IPS-18c (cell line): ENCODE results near the gene EIF3L.
A peak's percentile ranks its signal among the peaks of the same experiment; 100 is the strongest.

ENCODE experiments used
- H3K4me3 ChIP-seq: 2 replicates; pipeline ENCODE4 v1.7.0; 2013; ENCODE audit warnings: low read depth, mild to moderate bottlenecking, low read length, moderate library complexity; ENCODE audit not compliant: insufficient read depth
- H3K9me3 ChIP-seq: one replicate; pipeline ENCODE4 v1.6.1; 2013; ENCODE audit warnings: mild to moderate bottlenecking, low read length, moderate library complexity; ENCODE audit not compliant: control insufficient read depth, insufficient read depth

The EIF3L gene

DNA sequence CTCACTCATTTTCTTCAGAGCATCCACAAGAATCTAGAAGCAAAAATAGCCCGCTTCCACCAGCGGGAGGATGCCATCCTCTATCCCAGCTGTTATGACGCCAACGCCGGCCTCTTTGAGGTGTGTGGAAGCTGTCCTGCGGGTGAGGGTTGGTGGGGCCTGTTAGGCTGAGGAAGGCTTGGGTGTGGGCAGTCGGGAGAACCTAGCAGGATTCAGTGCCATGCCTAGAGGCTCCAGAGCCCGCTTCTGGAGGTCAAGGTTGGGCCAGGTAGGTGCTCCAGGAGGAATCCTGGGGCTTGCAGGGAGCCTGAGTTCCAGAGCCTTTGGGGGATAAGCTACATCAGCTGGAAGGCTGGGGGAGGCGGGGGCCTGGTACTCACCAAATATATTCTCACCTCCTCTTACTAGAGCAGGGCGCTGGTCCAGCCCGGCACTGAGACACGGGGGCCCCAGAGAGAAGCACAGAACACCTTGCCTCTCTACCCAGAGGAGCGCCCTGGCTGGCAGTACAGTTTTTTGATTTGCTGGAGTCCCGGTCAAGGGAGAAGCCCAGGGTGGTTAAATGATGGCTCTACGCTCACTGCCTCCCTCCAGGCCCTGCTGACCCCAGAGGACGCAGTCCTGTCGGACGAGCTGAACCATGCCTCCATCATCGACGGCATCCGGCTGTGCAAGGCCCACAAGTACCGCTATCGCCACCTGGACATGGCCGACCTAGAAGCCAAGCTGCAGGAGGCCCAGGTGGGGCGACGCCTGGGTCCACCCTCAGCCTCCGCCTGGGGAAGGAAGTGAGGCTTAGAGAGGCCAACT is 36.1 kb upstream of the EIF3L start:
- Histone ChIP-seq H3K4me3 (no peak overlapping the region), H3K9me3 (no peaks in the 10 kb centered on the region)

DNA sequence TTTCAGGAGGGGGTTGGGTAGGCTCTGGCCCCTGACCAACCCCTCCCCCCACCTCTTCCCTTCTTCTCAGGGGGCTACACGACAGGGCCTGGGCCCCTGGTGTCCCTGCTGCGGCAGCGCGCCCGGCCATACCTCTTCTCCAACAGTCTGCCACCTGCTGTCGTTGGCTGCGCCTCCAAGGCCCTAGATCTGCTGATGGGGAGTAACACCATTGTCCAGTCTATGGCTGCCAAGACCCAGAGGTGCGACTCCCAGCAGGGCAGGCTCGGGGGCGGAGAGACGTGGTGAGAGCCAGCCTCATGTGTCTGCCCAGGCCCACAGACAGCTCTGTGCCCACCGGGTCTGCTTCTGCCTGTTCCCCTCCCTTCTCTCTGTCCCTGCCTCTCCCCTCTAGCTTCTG is 33.6 kb upstream of the EIF3L start:
- Histone ChIP-seq H3K4me3 (no peak overlapping the region), H3K9me3 (no peaks in the 10 kb centered on the region)

DNA sequence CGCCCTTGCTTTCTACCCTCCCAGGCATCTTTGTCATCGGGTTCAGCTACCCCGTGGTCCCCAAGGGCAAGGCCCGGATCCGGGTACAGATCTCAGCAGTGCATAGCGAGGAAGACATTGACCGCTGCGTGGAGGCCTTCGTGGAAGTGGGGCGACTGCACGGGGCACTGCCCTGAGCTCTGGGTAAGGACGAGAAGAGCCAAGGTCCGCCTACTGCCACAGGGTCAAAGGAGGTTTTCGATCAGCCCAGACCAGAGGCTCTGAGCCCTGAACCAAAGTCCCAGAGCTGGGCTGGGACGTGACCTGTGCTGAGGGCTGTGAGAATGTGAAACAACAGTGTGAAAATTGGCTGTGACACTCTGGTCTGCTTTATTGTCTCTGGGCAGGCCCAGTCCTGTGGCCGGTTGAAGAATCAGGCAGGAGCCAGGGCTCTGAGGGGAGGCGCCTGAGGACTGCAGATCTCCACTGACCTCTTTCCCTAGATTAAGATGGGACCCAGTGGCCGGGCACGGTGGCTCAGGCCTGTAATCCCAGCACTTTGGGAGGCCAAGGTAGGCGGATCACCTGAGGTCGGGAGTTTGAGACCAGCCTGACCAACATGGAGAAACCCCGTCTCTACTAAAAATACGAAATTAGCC is 32.6 kb upstream of the EIF3L start:
- H3K9me3 ChIP-seq = no peaks in the 10 kb centered on the region

DNA sequence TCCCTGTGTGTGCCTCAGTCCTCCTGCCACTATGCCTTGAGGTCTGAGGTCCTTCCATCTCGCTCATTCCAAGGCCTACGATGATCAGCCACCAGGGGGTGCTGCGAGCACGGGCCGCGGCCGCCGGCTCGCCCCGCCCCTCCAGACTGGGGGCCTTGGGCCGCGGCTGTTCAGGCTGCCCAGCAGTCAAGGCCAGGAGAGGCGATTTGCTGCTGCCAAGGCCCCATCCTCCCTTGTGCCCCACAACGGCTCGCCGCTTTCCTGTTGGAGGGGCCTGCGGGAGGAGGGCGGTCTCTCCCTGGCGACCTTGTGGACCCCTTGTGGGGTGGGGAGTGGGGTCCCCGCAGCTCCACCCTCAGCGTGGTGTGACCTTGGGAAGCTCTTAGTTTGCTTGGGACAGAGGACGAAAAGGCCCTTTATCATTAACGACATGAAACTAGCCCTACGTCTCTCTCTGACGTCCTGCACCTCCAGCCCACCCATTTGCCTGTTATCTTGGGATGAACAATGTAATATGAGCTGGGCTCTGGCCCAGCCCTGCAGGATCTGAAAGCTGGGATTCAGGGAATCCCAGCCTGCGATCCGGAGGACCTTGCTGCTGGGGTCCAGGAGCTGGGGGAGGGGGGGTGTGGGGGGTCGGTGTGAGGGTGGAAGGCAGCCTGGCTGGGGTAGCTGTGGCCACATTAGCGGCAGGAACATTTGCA is 31.4 kb upstream of the EIF3L start:
- no peaks in the 10 kb centered on the region for H3K9me3 ChIP-seq
- H3K4me3 ChIP-seq = peak overlapping the region; percentile 52

More for the DNA sequence above, 32.6 kb upstream of the EIF3L start:
- no peak overlapping the region for H3K4me3 ChIP-seq

DNA sequence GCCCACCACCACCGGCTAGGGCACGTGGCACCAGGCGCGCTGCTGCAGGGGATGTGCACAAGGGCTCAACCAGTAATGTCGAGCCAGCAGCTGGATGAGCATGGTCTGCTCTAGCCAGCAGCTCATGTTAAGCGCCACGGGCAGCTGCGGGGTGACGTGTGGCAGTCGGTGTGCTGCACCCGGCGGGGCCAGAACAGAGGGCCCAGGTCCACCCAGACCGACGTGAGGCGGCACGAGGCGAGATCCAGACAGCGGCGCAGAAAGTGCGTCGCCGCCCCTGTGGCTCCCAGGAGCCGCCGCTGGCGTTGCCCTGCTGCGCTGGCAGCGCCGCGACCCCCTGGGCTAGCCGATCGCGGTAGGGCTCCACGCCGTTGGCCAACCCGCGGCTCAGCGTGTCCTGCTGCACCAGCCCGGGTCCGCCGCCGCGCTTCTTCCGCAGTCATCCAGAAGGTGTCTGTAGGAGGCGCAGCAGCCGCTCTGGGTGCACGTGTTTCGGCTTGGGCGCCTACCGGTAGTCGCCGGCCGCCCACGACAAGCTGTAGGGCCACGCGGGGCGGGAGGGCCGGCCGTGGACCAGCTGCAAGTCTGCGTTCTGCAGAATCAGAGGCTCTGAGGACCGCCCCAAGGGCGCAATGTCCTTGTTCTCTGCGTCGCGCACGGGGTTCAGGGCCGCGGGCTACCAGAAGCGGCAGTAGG is 30.7 kb upstream of the EIF3L start:
- H3K9me3 ChIP-seq = no peaks in the 10 kb centered on the region
- H3K4me3 ChIP-seq = peak overlapping the region; percentile 52

DNA sequence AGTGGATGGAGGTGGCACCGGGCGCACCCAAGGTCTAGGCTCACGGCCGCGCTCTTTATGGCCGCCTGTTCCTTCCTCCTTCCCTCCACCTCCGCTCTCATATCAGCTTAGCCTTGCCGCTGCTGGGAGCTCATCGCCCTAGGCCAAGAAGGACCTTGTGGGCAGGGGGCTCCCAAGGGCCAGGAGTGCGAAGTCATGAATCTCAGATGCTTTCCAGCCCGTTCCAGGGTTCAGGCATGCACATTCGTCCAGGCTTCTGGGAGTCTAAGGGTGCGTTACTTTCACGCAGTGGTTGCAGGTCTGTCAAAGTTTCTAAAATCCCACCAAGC is 30.1 kb upstream of the EIF3L start:
- Histone ChIP-seq H3K9me3 (no peaks in the 10 kb centered on the region), H3K4me3 (peak overlapping the region; percentile 52)

DNA sequence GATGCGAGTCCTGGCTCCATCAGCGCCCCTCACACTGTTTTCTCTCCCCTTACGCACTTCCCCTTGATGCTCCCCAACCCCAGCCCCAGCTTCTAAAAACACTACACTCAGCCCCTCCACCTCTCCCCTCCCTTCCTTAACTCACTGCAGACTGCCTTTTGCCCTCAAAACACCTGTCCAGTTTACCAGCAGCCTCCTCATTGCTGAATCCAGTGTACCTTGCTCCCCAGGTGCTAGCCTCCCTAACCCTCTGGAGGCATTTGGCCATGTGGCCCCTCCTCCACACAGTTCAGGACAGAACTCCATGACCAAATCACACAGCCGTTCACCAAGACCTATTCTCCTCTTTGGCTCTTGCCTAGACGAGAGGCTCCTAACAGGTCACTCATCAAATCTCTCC is 28.9 kb upstream of the EIF3L start:
- Histone ChIP-seq H3K4me3 (no peak overlapping the region), H3K9me3 (no peaks in the 10 kb centered on the region)

DNA sequence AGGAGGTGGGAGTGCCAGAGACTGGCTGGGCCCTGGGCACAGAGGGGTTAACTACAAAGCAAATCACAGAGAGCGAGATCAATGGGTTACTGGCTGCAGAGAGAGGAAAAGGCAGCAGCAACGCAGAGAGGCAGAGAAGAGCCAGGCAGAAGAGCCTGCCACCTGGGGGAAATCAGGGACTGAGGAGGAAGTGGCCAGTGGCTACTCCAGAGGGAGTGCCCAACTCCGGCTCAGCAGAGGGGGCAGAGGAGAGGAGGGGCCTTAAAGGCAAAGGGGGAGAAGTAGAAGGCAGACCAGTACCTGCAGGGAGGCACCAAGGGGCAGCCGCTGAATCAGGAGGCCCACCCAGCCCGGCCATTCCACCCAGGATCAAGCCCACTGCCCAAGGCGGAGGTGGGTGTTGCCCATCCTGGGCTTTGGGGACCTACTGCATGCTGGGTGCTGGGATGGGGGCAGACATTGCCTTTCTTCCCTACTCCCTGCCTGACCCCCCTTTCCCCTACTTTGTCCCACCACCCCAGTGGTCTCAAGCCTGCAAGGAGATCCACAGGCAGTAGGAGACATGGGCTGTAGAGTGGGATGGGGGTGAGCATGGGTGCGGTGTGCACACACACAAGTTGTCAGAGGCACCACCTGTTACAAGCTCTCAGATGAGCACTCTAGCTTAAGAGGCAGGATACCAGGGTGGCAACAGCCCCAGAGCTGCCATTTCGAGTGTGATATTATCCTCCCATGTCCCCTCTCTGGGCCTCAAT is 27.0 kb upstream of the EIF3L start:
- H3K4me3 ChIP-seq = no peak overlapping the region

DNA sequence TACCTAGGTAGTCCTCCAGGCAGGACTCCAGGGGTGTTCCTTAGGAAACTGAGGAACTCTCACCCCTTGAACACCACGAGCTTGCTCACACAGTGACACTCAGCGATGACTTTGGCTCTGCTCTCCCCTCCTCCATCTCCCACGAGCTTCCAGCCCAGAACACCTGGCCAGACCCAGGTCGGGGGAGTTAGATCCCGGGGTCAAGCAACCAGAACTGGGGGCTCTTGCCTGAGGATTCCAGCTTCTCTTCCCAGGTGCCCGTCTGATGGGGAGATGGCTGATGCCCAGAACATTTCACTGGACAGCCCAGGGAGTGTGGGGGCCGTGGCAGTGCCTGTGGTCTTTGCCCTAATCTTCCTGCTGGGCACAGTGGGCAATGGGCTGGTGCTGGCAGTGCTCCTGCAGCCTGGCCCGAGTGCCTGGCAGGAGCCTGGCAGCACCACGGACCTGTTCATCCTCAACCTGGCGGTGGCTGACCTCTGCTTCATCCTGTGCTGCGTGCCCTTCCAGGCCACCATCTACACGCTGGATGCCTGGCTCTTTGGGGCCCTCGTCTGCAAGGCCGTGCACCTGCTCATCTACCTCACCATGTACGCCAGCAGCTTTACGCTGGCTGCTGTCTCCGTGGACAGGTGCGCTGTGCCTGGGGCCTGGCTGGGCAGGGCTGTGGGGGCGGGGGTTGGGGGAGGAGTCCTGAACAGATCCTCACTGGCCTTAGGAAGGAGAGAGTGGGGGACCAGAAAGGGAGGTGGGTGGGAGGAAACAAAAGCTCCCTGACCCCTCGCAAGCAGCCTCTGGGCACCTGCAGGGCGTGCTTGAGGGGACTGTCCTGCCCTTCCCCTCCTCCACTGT is 25.9 kb upstream of the EIF3L start, which contains the start of gene GALR3:
TSS of gene GALR3 (plus strand) at position 249 of the 852 bp plus-strand sequence. CDS start at position 274, 25 bp downstream.
- 0 out of 2 replicates have a peak within 1 kb of the TSS, but pooled peaks have one; percentile 11 for H3K4me3 ChIP-seq
- no peaks in the 10 kb centered on the region for H3K9me3 ChIP-seq

More for the DNA sequence above, 27.0 kb upstream of the EIF3L start:
- H3K9me3 ChIP-seq = no peaks in the 10 kb centered on the region

DNA sequence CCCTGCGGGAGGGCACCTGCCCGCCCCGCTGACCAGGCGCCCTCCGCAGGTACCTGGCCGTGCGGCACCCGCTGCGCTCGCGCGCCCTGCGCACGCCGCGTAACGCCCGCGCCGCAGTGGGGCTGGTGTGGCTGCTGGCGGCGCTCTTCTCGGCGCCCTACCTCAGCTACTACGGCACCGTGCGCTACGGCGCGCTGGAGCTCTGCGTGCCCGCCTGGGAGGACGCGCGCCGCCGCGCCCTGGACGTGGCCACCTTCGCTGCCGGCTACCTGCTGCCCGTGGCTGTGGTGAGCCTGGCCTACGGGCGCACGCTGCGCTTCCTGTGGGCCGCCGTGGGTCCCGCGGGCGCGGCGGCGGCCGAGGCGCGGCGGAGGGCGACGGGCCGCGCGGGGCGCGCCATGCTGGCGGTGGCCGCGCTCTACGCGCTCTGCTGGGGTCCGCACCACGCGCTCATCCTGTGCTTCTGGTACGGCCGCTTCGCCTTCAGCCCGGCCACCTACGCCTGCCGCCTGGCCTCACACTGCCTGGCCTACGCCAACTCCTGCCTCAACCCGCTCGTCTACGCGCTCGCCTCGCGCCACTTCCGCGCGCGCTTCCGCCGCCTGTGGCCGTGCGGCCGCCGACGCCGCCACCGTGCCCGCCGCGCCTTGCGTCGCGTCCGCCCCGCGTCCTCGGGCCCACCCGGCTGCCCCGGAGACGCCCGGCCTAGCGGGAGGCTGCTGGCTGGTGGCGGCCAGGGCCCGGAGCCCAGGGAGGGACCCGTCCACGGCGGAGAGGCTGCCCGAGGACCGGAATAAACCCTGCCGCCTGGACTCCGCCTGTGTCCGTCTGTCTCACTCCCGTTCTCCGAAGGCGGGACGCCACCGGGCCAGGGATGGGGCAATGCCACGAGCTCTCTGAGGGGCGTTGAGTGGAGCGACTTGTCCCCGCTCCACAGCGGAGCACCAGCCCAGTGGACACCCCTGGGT is 24.3 kb upstream of the EIF3L start:
- H3K9me3 ChIP-seq = no peaks in the 10 kb centered on the region
- H3K4me3 ChIP-seq = peak overlapping the region; percentile 42; the same call in 1 of the 2 replicates

DNA sequence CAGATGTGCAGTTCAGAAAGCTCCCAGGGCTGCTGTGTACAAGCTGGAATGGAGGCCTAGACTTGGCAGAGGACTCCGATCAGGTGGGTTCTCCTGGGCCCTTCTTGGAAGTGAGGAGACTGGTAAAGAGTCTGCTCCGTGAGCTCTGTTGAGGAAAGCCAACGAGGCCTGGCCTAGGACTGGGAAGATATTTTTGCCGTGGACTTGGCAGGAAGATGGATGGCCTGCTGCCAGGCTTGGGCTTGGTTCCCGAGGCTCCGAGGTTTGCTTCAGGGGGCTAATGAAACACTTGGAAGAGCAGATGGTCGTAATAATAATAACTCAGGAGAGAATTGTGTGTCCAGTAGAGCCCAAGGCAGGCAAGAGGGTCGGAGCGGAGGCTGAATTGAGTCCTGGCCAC is 22.2 kb upstream of the EIF3L start:
- no peaks in the 10 kb centered on the region for H3K9me3 ChIP-seq
- H3K4me3 ChIP-seq = no peak overlapping the region

DNA sequence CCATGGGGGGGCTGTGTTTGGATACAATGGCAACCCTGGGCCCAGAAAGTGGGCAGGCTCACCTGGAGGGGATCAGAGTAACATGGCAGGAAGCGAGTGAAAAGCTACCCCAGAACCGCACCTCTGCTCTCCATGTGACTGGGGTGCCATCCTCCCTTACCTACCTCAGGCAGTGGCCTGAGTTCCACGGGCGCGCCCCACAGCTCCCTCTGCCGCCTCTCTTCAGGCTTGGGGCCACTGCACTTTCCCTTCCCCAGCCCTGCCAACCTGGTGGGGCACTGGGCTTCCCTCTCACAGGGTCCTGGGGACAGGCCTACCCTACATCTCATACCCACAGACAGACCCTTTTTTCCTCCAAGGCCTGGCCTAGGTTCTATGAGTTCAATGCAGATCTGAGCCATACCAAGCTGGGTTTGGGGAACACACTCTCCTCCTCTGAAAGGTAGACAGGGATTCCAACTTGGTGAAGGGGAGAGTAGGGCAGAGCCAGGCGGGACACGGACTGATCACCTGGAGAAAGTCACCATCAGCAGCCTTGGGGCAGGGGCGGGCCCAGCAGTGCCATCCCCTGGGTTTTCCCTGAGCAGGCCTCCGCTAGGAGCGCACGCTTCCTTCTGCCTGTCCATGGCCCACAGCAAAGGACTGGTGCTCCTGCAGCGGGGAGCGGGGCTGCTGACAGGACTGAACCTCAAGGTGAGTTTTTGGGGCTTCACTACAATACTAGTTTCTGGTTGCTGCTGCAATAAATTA is 19.0 kb upstream of the EIF3L start:
- no peak overlapping the region for H3K4me3 ChIP-seq
- no peaks in the 10 kb centered on the region for H3K9me3 ChIP-seq

DNA sequence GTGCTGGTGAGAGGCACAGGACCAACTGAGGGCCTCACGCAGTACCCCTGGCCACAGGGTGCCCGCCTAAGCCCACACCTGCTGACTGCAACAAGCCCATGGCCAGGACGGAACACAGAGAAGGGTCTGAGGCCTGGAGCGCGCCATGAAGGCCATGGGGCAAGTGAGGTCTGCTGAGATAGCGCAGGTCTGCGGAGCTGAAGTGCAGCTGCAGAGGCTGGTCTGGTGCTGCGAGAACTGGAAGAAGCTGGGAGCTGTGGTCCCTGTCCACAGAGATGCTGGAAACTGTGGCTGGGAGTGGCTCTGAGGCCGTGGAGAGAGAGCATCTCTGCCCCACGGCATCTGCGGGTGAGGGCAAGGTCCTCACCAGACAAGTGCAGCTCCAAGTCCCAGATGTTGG is 17.7 kb upstream of the EIF3L start:
- no peak overlapping the region for H3K4me3 ChIP-seq

DNA sequence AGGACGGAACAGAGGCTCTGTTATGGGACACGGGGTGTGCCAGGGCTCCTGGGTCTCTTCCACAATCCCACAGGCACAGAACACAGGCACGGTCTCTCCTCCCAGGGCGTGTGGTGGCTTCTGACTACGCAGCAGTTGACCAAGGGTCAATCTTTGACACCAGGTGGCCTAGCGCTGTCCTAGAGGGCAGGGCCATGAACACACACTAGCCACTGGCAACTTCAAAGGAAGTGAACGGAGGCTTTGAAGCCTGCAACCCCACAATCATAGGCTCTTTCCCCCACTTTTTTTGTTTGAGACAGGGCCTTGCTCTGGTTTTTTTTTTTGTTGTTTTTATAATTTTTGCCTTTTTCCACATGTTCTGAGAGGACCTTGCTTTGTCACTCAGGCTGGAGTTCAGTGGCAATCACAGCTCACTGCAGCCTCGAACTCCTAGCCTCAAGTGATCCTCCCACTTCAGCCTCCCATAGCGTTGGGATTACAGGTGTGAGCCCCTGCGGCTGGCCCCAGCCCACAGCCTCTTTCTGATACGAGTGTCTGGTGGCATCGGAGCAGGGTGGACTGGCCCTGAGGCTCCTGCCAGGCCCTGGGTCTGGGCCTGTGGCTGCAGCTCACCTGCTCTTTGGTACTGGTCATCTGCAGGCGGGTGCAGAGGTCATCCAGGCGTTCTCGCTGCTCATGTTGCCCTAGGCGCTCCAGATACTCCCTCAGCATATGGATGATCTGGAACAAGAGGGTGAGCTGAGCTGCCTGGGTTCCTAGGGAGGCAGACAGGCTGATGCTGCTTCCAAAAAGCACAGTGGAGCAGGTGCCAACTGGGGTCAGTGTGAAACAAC is 17.0 kb upstream of the EIF3L start:
- H3K9me3 ChIP-seq = no peaks in the 10 kb centered on the region
- H3K4me3 ChIP-seq = no peak overlapping the region

More for the DNA sequence above, 17.7 kb upstream of the EIF3L start:
- no peaks in the 10 kb centered on the region for H3K9me3 ChIP-seq
